Stomach (tissue), 4 donors: ENCODE results near the gene ZBTB17.

Experiments used
- CTCF ChIP-seq, 7 experiments: fragments of 450-650 bp in 4 of 7; fragments of 200-600 bp in 3 of 7; sonication (generic) in 3 of 7; IDR thresholded peaks; one replicate each; pipeline ENCODE4 v1.5.1; 2016 to 2019; ENCODE audit warnings: antibody characterized with exemption in 7 of 7, control low read depth in 2 of 7, mild to moderate bottlenecking in 1 of 7
- EP300 ChIP-seq: sonication (generic); formaldehyde crosslinking; IDR thresholded peaks from one replicate; pipeline ENCODE4 v1.6.1; 2017; ENCODE audit warnings: antibody characterized with exemption
- POLR2A ChIP-seq, 4 donors: fragments of 450-650 bp; IDR thresholded peaks; one replicate each; pipeline ENCODE4 v1.6.1; 2016; ENCODE audit warnings: antibody characterized with exemption in 4 of 4, control low read depth in 2 of 4, mild to moderate bottlenecking in 1 of 4, moderate library complexity in 1 of 4

- no peak for TF ChIP-seq CTCF (IDR thresholded peaks at IDR 0.05)
- no peak for TF ChIP-seq POLR2A (IDR thresholded peaks at IDR 0.05)
- no peak for TF ChIP-seq EP300
These were observed 30.9 kb upstream of the ZBTB17 start for GRCh38 chr1:16006552-16007485.
